ENCODE measurements around the gene PHACTR3.

Gene PHACTR3

DNA sequence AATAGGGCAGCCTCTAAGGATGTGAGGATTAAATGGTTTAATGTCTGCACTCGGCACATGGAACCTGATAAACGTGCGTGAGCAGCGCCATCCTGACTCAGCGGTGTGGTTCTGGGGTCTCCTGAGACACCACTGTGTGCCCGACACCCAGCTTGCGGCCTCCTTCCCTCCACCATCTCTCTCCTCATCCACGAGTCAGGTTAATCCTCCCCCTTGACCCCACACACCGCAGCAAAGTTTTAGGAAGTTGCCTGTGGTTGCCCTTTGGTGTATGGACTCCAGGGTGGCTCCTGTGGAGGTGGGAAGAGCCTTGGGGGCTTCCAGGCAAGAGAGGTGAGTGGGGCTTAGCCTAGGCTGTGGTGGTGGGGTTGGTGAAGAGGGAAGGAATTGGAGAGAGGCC lies 68.2 kb downstream of the PHACTR3 start:
- no peak for DNase-seq (ENCODE audit: low read depth)

- no peak for DNase-seq (ENCODE audit: low read depth)
Measured at GRCh38 chr20:59673288-59673997, 69.1 kb downstream of the PHACTR3 start.

DNA sequence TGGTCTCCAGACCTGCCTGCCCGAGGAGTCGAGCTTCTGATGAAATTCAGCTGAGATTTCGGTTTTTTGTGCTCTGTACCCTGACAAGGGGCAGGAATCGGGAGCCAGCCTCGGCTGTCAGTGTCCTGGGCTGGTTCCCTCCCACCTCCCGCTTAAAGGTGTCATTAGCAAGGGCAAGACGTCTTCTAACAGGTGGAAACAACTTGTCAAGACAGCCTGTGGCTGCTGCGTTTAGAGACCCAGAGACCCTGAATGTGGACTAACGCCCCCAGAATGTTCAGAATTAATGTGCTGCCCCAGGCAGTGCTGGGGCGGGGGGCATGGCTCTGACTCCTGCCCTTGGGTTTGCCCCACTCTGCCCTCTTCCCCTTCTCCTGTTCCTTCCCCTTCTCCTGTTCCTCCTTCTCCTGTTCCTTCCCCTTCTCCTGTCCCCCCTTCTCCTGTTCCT lies 69.7 kb downstream of the PHACTR3 start:
- no peak for DNase-seq (ENCODE audit: low read depth)

DNA sequence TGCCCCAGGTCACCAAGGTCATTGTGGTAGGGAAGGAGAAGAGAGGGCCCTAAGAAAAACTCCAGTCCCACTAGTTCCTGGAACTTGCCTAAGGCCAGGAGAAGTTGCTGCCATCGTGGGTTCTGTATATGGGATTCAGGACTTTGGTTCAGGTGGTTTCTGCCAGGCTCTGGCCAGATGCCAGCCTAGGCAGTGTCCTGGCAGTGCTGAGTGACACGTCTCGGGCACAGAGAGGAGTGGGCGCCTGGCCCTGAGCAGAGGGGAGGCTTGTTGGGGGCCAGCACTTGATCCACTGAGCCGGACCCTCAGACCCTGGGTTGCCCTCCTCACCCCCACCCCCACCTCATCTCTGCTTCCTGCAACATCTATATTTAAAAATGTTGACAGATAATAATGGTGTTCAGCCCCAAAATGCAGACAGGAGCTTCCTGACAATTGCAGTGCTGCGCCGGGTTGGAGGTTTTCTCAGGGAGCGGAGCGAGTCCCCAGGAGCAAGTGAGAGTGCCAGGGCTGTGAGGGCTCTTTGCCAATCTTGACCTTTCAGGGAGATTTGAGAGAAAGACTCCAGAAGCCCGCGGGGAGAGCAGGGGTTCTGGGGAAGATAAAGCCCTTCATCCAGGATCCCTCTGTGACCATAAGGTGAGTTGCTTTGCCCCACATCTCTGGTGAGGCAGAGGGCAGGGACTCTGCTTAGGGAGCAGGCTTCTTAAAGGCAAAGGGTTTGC lies 71.9 kb downstream of the PHACTR3 start:
- DNase-seq (ENCODE audit: low read depth): no peak

DNA sequence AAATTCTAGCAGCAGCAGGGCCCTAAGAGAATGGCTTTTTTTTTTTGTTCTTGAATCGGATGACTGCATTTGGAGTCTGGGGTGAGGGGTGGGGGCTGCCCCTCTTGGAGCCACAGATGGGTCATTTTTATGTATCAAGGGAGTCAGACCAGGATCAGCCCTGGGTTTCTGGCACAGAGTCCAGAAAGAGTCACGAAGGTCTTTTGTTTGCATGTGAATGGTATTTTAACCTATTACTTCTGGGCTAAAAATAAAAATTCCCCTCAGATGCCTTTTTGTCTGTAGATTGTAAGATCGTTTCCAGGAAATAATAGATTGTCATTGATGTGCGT lies 72.5 kb downstream of the PHACTR3 start:
- no peak for DNase-seq (ENCODE audit: low read depth)

DNA sequence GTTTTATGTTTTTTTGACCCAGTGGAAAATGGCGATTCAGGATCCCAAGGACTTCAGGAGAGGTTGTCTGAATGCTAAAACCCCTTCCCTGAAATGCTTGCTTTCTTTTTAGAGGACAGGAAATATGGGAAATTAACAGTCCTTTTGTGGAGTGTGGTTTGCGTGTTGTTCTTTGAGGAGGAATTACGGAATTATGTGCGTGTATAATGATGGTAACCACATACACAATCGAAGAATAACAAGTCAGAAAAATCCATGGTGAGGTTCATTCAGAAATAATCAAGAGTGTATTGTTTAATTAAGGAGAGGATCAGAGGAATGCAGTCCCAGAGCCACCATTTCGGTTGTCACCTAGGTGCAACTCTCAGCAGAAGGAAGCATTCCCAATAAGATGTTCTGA lies 73.2 kb downstream of the PHACTR3 start:
- no peak for DNase-seq (ENCODE audit: low read depth)

- no peak for DNase-seq (ENCODE audit: low read depth)
Measured at GRCh38 chr20:59678288-59678687, 73.9 kb downstream of the PHACTR3 start.

DNA sequence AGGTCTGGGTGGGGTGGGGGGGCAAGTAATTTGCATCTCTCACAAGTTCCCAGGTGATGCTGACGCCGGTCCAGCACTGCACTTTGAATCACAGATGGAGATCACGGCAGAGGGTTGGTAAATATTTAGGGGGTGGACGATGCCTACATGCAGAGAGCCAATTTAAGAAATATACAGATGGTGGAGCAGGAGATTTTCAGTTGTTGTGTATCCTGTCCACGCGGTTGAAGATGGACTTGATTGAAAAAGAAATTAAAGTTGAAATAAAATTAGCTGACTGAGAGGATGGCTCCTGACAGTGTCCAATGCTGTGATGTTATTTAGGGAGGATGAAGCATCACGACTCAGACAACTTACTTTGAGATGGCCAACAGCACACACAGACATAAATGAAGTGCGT lies 74.6 kb downstream of the PHACTR3 start:
- no peak for DNase-seq (ENCODE audit: low read depth)

GRCh38 chr20:59680148-59680650 lies 75.9 kb downstream of the PHACTR3 start:
- DNase-seq (ENCODE audit: low read depth): no peak

DNA sequence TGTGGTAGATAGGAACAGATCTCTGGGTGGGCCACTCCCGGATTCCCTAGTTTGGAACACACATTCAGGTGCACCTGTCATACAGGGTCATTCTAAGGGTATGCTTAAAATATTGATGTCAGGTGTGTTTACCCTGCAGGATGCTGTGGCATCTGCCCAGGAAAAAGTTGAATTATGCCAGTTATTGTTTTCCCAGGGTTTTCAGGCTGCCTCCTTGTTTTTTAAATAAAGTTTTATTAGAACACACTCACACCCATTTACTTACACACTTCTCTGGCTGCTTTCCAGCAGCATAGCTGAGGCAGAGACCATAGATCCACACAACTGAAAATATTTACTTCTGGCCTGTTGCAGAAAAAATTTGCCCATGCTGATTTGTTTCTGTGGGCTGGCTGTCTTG lies 76.5 kb downstream of the PHACTR3 start:
- no peak for DNase-seq (ENCODE audit: low read depth)

DNA sequence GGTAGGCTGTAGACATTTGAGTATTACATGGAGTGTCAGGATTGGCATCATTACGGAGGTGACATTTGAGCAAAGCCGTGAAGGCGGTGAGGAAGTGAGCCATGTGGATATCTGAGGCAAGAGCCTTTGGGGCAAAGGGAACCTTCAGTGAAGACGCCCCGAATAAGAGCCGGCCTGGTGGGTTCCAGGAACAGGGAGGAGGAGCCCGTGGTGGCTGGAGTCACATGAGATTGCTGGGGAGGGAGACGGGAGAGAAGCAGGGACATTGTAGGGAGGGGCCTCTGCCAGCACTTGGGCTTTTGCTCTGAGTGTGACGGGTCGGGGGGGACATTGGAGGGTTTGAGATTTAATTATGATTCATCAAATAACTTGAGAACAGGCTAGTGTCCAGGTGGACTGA lies 78.3 kb downstream of the PHACTR3 start:
- DNase-seq (ENCODE audit: low read depth): no peak

DNA sequence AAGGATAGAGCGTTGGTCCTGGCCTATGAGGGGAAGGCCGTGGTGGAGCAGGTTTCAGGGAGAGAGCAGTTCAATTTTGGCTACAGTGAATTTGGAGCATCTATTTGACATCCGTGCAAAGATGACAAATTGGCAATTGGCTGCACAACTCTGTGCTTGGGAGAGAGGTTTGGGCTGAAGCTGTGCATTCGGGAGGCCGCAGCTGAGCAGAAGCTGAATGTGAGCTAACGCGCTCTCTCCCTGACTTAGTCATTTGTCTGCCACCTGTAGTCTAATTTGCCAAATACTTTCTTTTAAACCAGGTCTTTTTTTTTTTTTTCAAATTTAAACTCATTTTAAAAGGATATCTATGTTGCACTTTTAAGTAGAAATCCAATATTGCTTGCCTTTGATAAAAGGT lies 78.8 kb downstream of the PHACTR3 start:
- DNase-seq (ENCODE audit: low read depth): no peak

DNA sequence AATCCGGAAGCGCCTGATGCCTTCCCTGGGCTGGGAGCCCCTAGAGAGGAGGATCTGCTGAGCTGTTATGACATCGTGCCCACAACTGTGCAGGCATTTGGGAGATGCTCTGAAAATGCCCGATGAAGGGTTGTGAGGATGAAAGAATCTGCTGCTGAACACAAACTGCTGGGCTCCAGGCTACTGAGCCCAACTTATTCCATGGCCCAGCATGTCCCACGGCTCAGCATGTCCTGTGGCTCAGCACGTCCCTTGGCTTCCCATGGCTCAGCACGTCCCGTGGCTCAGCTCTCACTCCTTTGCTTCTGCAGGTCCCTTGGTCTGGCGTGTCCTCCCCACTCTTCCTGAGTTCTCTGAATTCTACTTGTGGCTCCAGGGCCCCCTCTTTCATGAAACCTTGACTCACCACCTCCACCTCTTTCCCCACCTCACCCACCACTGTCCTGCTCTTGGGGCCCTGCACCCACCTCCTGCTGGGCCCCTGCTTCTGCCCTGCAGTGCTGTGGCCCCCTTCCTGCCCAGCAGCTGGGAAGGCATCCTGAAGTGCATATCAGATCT lies 80.4 kb downstream of the PHACTR3 start:
- no peak for DNase-seq (ENCODE audit: low read depth)

DNA sequence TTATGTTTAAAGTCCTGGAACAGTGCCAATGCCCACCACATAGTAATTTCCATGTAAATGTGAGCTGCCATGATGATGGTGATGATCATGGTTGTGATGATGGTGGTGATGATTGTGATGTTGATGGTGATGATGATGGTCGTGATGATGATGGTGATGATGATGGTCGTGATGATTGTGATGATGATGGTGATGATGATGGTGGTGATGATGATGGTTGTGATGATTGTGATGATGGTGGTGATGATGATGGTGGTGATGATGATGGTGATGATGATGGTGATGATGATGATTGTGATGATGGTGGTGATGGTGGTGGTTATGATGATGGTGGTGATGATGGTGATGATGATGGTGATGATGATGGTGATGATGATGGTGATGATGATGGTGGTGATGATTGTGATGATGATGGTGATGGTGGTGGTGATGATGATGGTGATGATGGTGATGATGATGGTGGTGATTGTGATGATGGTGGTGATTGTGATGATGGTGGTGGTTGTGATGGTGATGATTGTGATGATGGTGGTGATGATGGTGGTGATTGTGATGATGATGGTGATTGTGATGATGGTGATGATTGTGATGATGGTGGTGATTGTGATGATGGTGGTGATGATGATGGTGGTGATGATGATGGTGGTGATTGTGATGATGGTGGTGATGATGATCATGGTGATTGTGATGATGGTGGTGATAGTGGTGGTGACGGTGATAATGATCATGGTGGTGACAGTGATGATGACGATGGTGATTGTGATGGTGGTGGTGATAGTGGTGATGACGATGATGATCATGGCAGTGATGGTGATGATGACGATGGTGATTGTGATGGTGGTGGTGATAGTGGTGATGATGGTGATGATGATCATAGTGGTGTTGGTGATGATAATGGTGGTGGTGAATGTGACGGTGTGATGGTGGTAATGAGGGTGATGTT lies 82.3 kb downstream of the PHACTR3 start:
- no peak for DNase-seq (ENCODE audit: low read depth)

- no peak for DNase-seq (ENCODE audit: low read depth)
Measured at GRCh38 chr20:59688356-59688755, 84.0 kb downstream of the PHACTR3 start.

DNA sequence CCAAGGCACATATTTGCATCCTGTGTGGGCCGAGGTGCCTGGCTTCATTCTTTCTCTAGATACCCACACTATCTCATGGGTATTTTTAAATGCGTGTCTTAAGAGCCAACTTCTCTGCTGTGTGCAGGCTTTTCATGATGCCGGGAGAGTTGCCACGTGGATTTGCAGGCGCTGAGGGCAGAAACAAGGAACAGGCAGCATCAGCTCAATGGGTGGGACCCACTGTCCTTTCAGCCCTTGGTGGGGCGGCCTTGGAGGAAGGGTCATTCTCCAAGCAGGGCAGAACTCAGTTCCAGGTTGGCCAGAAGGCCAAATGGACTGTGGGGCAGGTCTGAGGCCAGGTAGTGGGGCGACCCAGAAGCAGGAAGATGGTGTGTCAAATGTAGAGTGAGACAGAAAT lies 84.7 kb downstream of the PHACTR3 start:
- no peak for DNase-seq (ENCODE audit: low read depth)

- DNase-seq (ENCODE audit: low read depth): no peak
Measured at GRCh38 chr20:59690101-59690500, 85.8 kb downstream of the PHACTR3 start.

DNA sequence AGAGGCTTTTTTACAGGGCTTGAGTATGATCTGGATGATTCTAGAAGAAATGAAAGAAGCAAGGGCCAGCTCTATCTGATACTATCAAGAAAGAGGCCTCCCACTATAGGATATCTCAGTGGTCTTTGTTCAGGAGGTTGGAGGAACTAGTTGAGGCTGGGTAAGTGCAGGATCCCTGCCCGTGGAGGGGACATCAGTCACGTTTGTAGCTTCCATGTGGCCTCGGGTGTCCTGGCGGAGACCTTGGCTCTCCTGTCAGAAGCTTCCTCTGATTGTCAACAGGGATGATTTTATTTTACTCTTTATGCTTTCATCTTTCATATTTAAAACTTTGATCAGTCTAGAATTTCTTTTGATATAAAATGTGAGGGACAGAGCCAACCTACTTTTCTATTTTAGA lies 86.6 kb downstream of the PHACTR3 start:
- no peak for DNase-seq (ENCODE audit: low read depth)

GRCh38 chr20:59692139-59692538 lies 87.8 kb downstream of the PHACTR3 start:
- no peak for DNase-seq (ENCODE audit: low read depth)

- no peak for DNase-seq (ENCODE audit: low read depth)
Measured at GRCh38 chr20:59693587-59693986, 89.2 kb downstream of the PHACTR3 start.

DNA sequence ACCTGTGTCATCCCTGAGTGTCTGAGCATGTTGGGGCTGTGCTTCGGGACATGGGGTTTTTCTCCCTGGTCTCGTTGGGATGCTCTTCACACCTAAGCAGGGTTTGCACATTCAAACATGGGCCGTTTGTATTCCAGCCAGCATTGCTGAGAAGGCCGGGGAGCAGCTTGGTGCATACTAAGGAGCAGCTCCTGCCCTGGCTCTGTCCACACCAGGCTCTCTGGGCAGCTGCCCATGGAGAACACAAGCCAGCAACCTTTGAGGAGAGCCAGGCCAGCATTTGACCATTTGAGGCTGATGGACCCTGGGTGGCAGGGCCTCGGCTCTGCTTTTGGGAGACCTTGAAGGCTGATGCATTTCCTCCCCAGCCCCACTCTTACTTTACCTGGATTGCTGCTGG lies 92.1 kb downstream of the PHACTR3 start:
- DNase-seq (ENCODE audit: low read depth): no peak

GRCh38 chr20:59697068-59697467 lies 92.7 kb downstream of the PHACTR3 start:
- DNase-seq (ENCODE audit: low read depth): no peak

All from amniotic epithelial cell (primary cell).